SK-N-SH (cell line): ENCODE measurements around the gene CACNA2D3. TPM values are rescaled to one million over a fixed set of nuclear protein-coding genes. Genes with fewer than 3 reads are reported as not detected.

ENCODE experiments used
- CTCF ChIA-PET: fragments of 300-600, 350-600 bp; formaldehyde crosslinking; extraction: SDS; loops from one replicate; lab custom pipeline; 2021; lab: Yijun Ruan, JAX
- POLR2A ChIA-PET: fragments of 350-600 bp; sonication (Branson Sonifier 250); formaldehyde crosslinking; extraction: SDS; loops from one replicate; lab custom pipeline; 2020; ENCODE audit warnings: antibody characterized with exemption, inconsistent platforms; lab: Yijun Ruan, JAX
- DNase-seq: peaks from one replicate; pipeline ENCODE4 v3.0.0; 2012
- H2AFZ ChIP-seq: fragments of 200-600 bp; sonication (generic); 2 replicates; pipeline ENCODE4 v1.8.1; 2016; ENCODE audit warnings: antibody characterized with exemption, mild to moderate bottlenecking, low read depth
- H3F3A ChIP-seq: fragments of 200-600 bp; sonication (generic); replicated peaks from 2 replicates; pipeline ENCODE3; 2016; ENCODE audit warnings: antibody characterized with exemption, mild to moderate bottlenecking; ENCODE audit not compliant: insufficient read depth
- H3K27ac ChIP-seq, 2 experiments: fragments of 200-500 bp in 1 of 2; fragments of 200-600 bp in 1 of 2; sonication (Bioruptor generic) in 1 of 2; sonication (generic), shearing (Covaris generic) in 1 of 2; 2 replicates each; pipeline versions ENCODE4 v1.5.1 to v1.6.1; 2014 to 2016; ENCODE audit warnings: low read depth in 2 of 2, inconsistent platforms in 1 of 2, low read length in 1 of 2, mild to moderate bottlenecking in 1 of 2, mixed read lengths in 1 of 2
- H3K27me3 ChIP-seq: fragments of 200-600 bp; sonication (generic), shearing (Covaris generic); 2 replicates; pipeline ENCODE4 v1.6.1; 2016; ENCODE audit warnings: mixed run types; ENCODE audit not compliant: insufficient read depth
- H3K36me3 ChIP-seq, 2 experiments: fragments of 200-500 bp in 1 of 2; fragments of 200-600 bp in 1 of 2; sonication (Bioruptor generic) in 1 of 2; sonication (generic) in 1 of 2; replicated peaks in 1 of 2; 2 replicates each; pipeline versions ENCODE3 to v1.5.1; 2014 to 2016; ENCODE audit warnings: low read length in 1 of 2, mild to moderate bottlenecking in 1 of 2; ENCODE audit not compliant: insufficient read depth in 2 of 2, control insufficient read depth in 1 of 2
- H3K4me1 ChIP-seq, 2 experiments: fragments of 200-500 bp in 1 of 2; fragments of 200-600 bp in 1 of 2; sonication (Bioruptor generic) in 1 of 2; sonication (generic), shearing (Covaris generic) in 1 of 2; 2 replicates each; pipeline versions ENCODE4 v1.5.1 to v1.6.1; 2014 to 2016; ENCODE audit warnings: low read depth in 1 of 2, low read length in 1 of 2, mixed run types in 1 of 2; ENCODE audit not compliant: insufficient read depth in 2 of 2, control insufficient read depth in 1 of 2
- H3K4me2 ChIP-seq: fragments of 200-600 bp; sonication (generic), shearing (Covaris generic); 2 replicates; pipeline ENCODE4 v1.6.1; 2017; ENCODE audit warnings: mixed run types
- H3K4me3 ChIP-seq, 2 experiments: fragments of 200-500 bp in 1 of 2; fragments of 200-600 bp in 1 of 2; sonication (Bioruptor generic) in 1 of 2; sonication (generic), shearing (Covaris generic) in 1 of 2; 2 replicates each; pipeline versions ENCODE4 v1.5.1 to v1.8.1; 2014 to 2016; ENCODE audit warnings: low read depth in 2 of 2, inconsistent platforms in 1 of 2, low read length in 1 of 2, mild to moderate bottlenecking in 1 of 2, mixed read lengths in 1 of 2, moderate library complexity in 1 of 2
- H3K79me2 ChIP-seq: fragments of 200-600 bp; sonication (generic); 2 replicates; pipeline ENCODE4 v1.8.1; 2017; ENCODE audit warnings: mild to moderate bottlenecking; ENCODE audit not compliant: insufficient read depth
- H3K9ac ChIP-seq: fragments of 200-600 bp; sonication (generic); 2 replicates; pipeline ENCODE4 v1.6.1; 2017; ENCODE audit warnings: mixed run types
- H3K9me2 ChIP-seq: fragments of 200-600 bp; sonication (generic); 2 replicates; pipeline ENCODE4 v1.6.1; 2017; ENCODE audit warnings: mixed run types
- H3K9me3 ChIP-seq: fragments of 200-600 bp; sonication (generic); 2 replicates; pipeline ENCODE4 v1.6.1; 2017; ENCODE audit warnings: mixed run types, mild to moderate bottlenecking, moderate library complexity
- H4K20me1 ChIP-seq: fragments of 200-600 bp; sonication (generic); 2 replicates; pipeline ENCODE4 v1.6.1; 2017; ENCODE audit warnings: mild to moderate bottlenecking, mixed run types; ENCODE audit not compliant: insufficient read depth
- ELF1 ChIP-seq: IDR thresholded peaks from 2 replicates; pipeline ENCODE4 v1.4.0; 2012
- FOXJ3 ChIP-seq: sonication (generic); formaldehyde crosslinking; IDR thresholded peaks from 2 replicates; pipeline ENCODE4 v1.5.1; 2020; ENCODE audit warnings: mild to moderate bottlenecking, missing genetic modification reagents
- GABPA ChIP-seq: IDR thresholded peaks from 2 replicates; pipeline ENCODE4 v1.4.0; 2012; ENCODE audit warnings: low read depth, mild to moderate bottlenecking
- MEF2A ChIP-seq: IDR thresholded peaks from 2 replicates; pipeline ENCODE4 v1.4.0; 2012; ENCODE audit warnings: low read depth, borderline replicate concordance
- MXI1 ChIP-seq: IDR thresholded peaks from 2 replicates; pipeline ENCODE4 v1.6.1; 2012; ENCODE audit warnings: mild to moderate bottlenecking, low read depth, low read length, improper control_type of control experiment
- NFIC ChIP-seq: IDR thresholded peaks from 2 replicates; pipeline ENCODE4 v1.4.0; 2012; ENCODE audit warnings: borderline replicate concordance
- POLR2AphosphoS5 ChIP-seq: IDR thresholded peaks from 2 replicates; pipeline ENCODE4 v1.6.1; 2012; ENCODE audit warnings: low read depth, low read length
- RAD21 ChIP-seq: IDR thresholded peaks from 2 replicates; pipeline ENCODE4 v1.6.1; 2012; ENCODE audit warnings: mild to moderate bottlenecking, low read length
- RFX5 ChIP-seq: IDR thresholded peaks from 2 replicates; pipeline ENCODE4 v1.6.1; 2012; ENCODE audit warnings: mild to moderate bottlenecking, improper control_type of control experiment, low read length
- SMC3 ChIP-seq: IDR thresholded peaks from 2 replicates; pipeline ENCODE4 v1.6.1; 2012; ENCODE audit warnings: low read depth, low read length, improper control_type of control experiment
- WGBS: methylation state at CpG from one replicate; pipeline ENCODE4 v1.1.6; 2017; ENCODE audit warnings: low lambda C conversion rate; 5-methylcytosine and 5-hydroxymethylcytosine counted together
- polyA plus RNA-seq, 3 experiments: library from polyadenylated mRNA; depleted of rRNA; stranded (reverse); fragments of >200 nt; gene quantifications; 2 replicates each; pipeline ENCODE4 v1.2.3, GENCODE V29; 2012
- TF ChIP-seq, protein P1 (sequence below): IDR thresholded peaks from 2 replicates; pipeline ENCODE4 v1.6.1; 2012; ENCODE audit warnings: mild to moderate bottlenecking, low read depth, low read length, moderate library complexity
- TF ChIP-seq, protein P2 (sequence below): IDR thresholded peaks from 2 replicates; pipeline ENCODE4; 2012
- TF ChIP-seq, protein P3 (sequence below): fragments of 150-350 bp; IDR thresholded peaks from 2 replicates; pipeline ENCODE4 v1.6.1; 2016; ENCODE audit warnings: mild to moderate bottlenecking, low read depth, low read length

CACNA2D3 gene
- polyA plus RNA-seq, 1 of the 3 experiments (the other 2 are of a cell fraction): 0.15 TPM

DNA sequence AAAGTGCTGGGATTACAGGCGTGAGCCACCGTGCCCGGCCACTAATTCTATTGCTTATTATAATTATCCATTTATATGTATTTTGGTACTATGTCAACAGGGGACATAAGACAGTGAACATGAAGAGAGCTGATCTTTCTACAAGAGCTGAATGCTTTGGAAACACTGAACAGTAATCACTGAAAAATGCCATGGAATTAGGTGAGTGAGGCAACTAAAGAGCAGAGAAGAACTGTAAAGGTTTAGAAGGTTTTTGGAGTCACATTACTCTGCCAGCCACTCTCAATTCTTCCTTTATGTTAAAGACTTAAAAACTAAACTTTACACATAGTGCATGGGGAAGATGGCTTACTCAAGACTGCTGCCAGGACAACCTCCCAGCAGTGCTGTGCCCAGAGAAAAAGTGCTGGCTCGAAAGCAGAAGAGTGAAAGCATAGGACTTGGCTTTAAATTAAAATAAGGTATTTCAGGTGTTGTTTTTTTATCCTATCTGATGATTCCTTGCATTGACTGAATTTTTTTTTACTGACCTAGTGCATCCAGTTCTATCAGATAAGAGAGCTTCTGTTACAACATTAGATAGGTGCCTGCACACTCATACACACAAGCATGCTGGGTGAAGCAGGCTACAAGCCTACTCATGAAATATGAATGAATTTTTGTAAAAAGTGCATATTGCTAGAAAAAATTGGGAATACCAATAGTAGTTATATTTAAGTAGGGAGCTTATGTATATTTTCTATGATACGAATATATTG, 28.7 kb upstream of the CACNA2D3 start:
- Histone ChIP-seq H2AFZ (no peak overlapping the region), H3K9me3 (peaks cover 4% of the 10 kb centered on the region; the same call in 1 of the 2 replicates), H3K79me2 (no peaks in the 10 kb centered on the region), H3K27me3 (no peaks in the 10 kb centered on the region), H3K9me2 (no peaks in the 10 kb centered on the region), H3K4me1 (no peaks in the 10 kb centered on the region), H4K20me1 (no peaks in the 10 kb centered on the region), H3F3A (no peaks in the 10 kb centered on the region), H3K27ac (no peak overlapping the region), H3K36me3 (no peaks in the 10 kb centered on the region), H3K4me2 (no peak overlapping the region), H3K9ac (no peak overlapping the region), H3K4me3 (no peak overlapping the region)
- TF ChIP-seq SMC3: no peak
- no peak for TF ChIP-seq FOXJ3 (CRISPR knock-in tag)
- TF ChIP-seq, protein P1, sequence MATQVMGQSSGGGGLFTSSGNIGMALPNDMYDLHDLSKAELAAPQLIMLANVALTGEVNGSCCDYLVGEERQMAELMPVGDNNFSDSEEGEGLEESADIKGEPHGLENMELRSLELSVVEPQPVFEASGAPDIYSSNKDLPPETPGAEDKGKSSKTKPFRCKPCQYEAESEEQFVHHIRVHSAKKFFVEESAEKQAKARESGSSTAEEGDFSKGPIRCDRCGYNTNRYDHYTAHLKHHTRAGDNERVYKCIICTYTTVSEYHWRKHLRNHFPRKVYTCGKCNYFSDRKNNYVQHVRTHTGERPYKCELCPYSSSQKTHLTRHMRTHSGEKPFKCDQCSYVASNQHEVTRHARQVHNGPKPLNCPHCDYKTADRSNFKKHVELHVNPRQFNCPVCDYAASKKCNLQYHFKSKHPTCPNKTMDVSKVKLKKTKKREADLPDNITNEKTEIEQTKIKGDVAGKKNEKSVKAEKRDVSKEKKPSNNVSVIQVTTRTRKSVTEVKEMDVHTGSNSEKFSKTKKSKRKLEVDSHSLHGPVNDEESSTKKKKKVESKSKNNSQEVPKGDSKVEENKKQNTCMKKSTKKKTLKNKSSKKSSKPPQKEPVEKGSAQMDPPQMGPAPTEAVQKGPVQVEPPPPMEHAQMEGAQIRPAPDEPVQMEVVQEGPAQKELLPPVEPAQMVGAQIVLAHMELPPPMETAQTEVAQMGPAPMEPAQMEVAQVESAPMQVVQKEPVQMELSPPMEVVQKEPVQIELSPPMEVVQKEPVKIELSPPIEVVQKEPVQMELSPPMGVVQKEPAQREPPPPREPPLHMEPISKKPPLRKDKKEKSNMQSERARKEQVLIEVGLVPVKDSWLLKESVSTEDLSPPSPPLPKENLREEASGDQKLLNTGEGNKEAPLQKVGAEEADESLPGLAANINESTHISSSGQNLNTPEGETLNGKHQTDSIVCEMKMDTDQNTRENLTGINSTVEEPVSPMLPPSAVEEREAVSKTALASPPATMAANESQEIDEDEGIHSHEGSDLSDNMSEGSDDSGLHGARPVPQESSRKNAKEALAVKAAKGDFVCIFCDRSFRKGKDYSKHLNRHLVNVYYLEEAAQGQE: no peak
- no peak for TF ChIP-seq GABPA
- no peak for TF ChIP-seq ELF1
- TF ChIP-seq MXI1: no peak
- TF ChIP-seq MEF2A: no peak
- TF ChIP-seq, protein P2, sequence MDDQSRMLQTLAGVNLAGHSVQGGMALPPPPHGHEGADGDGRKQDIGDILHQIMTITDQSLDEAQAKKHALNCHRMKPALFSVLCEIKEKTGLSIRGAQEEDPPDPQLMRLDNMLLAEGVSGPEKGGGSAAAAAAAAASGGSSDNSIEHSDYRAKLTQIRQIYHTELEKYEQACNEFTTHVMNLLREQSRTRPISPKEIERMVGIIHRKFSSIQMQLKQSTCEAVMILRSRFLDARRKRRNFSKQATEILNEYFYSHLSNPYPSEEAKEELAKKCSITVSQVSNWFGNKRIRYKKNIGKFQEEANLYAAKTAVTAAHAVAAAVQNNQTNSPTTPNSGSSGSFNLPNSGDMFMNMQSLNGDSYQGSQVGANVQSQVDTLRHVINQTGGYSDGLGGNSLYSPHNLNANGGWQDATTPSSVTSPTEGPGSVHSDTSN: no peak
- TF ChIP-seq POLR2AphosphoS5: no peak
- ChIA-PET CTCF (no interaction called here), POLR2A (no interaction called here)
- DNase-seq: no peak
- WGBS: 27% methylated on average over 4 of the region's 5 CpGs

DNA sequence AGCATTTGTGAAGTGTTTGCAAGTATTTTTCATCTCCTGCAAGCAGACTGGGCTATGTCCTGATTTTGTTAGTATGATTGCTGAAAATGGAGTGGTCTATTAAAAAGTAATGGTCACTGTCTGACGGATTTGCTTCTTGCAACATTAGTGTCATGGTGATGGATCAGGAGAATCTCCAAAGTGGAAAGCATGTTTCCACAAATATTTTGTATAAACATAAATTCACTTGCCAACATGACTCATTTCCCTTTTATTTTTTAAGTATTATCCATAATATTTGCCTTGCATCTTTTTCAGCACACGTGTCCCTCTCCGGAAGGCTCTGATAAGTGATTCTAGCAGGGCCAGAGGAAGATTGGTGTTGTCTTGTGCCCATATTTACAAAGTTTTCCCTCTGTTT, 27.4 kb upstream of the CACNA2D3 start:
- Histone ChIP-seq H3K36me3 (no peaks in the 10 kb centered on the region), H3K79me2 (no peaks in the 10 kb centered on the region), H3K4me2 (no peak overlapping the region), H3K4me1 (no peaks in the 10 kb centered on the region), H3K27ac (no peak overlapping the region), H3K27me3 (no peaks in the 10 kb centered on the region), H3K4me3 (no peak overlapping the region), H3K9me2 (no peaks in the 10 kb centered on the region), H4K20me1 (no peaks in the 10 kb centered on the region), H3F3A (no peaks in the 10 kb centered on the region), H3K9ac (no peak overlapping the region), H2AFZ (no peak overlapping the region), H3K9me3 (no peaks in the 10 kb centered on the region)
- TF ChIP-seq RFX5 (no peak), RAD21 (no peak), NFIC (no peak)
- TF ChIP-seq, protein P1: no peak
- TF ChIP-seq, protein P3, sequence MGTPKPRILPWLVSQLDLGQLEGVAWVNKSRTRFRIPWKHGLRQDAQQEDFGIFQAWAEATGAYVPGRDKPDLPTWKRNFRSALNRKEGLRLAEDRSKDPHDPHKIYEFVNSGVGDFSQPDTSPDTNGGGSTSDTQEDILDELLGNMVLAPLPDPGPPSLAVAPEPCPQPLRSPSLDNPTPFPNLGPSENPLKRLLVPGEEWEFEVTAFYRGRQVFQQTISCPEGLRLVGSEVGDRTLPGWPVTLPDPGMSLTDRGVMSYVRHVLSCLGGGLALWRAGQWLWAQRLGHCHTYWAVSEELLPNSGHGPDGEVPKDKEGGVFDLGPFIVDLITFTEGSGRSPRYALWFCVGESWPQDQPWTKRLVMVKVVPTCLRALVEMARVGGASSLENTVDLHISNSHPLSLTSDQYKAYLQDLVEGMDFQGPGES: no peak
- TF ChIP-seq, protein P2: no peak
- no peak for DNase-seq
- CTCF ChIA-PET: interaction anchor here (0.6 kb wide), 1 partner anchor 9 kb away, joined by 3 read pairs; no protein-coding TSS in a partner anchor
- WGBS: 44% methylated on average over 3 of the region's 3 CpGs
- POLR2A ChIA-PET: no interaction called here
